ENCODE results near the gene NTRK2. TPM values are rescaled to one million over a fixed set of nuclear protein-coding genes. Genes with fewer than 3 reads are reported as not detected.

Gene NTRK2
- total and polyA plus RNA-seq, 12 donors = 0.43 to 5.6 (median 2.1) TPM

DNA sequence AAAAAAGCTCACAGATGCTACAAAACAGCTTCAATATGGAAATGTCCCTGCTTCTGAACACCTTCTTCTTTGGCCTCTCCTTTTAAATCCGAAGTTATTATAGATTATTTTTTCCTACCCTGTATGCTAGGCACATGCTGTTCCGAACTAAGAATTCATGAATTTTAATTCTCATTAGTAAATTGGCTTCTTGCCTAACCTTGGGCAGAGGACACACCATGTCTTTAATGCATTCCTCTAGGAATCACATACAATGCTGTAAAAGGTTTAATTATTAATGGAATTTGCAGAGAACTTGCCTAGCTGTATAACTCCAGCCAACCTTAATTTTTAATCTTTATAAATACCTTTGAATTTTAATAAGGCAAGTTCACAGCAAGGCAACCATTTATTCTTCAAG is 234.4 kb downstream of the NTRK2 start:
- 65 to 86% (median 71%) methylated on average over 2 of the region's 2 CpGs for WGBS, 4 donors
- H3K36me3 ChIP-seq (replicated peaks in 1 of 2) = no peaks in the 10 kb centered on the region
- TF ChIP-seq, protein P1, sequence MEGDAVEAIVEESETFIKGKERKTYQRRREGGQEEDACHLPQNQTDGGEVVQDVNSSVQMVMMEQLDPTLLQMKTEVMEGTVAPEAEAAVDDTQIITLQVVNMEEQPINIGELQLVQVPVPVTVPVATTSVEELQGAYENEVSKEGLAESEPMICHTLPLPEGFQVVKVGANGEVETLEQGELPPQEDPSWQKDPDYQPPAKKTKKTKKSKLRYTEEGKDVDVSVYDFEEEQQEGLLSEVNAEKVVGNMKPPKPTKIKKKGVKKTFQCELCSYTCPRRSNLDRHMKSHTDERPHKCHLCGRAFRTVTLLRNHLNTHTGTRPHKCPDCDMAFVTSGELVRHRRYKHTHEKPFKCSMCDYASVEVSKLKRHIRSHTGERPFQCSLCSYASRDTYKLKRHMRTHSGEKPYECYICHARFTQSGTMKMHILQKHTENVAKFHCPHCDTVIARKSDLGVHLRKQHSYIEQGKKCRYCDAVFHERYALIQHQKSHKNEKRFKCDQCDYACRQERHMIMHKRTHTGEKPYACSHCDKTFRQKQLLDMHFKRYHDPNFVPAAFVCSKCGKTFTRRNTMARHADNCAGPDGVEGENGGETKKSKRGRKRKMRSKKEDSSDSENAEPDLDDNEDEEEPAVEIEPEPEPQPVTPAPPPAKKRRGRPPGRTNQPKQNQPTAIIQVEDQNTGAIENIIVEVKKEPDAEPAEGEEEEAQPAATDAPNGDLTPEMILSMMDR (IDR thresholded peaks at IDR 0.05) = no peak
- no peak for TF ChIP-seq POLR2A (IDR thresholded peaks at IDR 0.05)
- no peaks in the 10 kb centered on the region for H3K27me3 ChIP-seq
- intact Hi-C loops (cut with DNase I) = no loop called here
- H3K4me1 ChIP-seq (replicated peaks in 1 of 2) = no peaks in the 10 kb centered on the region
- DNase-seq = no peak
- H3K27ac ChIP-seq = no peak overlapping the region
- H3K4me3 ChIP-seq = no peak overlapping the region
- no peaks in the 10 kb centered on the region for H3K9me3 ChIP-seq (replicated peaks in 1 of 3)

DNA sequence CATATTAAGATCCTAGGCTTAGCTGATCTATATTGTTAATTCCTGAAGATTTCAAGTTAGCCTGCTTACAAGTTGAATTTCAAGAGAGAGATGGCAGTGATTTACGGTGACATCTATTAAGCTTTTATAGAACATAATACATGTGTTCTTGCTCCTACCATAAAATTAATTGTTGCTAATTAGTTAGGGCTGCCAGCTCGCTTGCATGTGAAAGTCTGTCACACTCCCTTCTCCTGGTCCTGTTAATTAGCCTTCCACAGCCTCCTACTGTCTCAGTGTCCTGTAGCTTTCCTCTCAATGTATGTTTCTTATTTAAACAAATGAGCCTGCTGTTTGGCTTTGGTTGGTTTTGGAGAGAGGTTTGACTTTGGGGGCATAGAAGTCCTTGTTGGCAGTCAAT is 247.2 kb downstream of the NTRK2 start:
- no peak for TF ChIP-seq POLR2A (IDR thresholded peaks at IDR 0.05)
- TF ChIP-seq, protein P1 (IDR thresholded peaks at IDR 0.05) = no peak
- intact Hi-C loops (cut with DNase I) = no loop called here
- Histone ChIP-seq H3K36me3 (replicated peaks in 1 of 2) (no peaks in the 10 kb centered on the region), H3K9me3 (replicated peaks in 1 of 3) (no peaks in the 10 kb centered on the region), H3K4me1 (replicated peaks in 1 of 2) (no peaks in the 10 kb centered on the region), H3K27ac (no peak overlapping the region), H3K27me3 (no peaks in the 10 kb centered on the region), H3K4me3 (no peak overlapping the region)
- 65 to 92% (median 85%) methylated on average over 2 of the region's 2 CpGs for WGBS, 4 donors
- no peak for DNase-seq

DNA sequence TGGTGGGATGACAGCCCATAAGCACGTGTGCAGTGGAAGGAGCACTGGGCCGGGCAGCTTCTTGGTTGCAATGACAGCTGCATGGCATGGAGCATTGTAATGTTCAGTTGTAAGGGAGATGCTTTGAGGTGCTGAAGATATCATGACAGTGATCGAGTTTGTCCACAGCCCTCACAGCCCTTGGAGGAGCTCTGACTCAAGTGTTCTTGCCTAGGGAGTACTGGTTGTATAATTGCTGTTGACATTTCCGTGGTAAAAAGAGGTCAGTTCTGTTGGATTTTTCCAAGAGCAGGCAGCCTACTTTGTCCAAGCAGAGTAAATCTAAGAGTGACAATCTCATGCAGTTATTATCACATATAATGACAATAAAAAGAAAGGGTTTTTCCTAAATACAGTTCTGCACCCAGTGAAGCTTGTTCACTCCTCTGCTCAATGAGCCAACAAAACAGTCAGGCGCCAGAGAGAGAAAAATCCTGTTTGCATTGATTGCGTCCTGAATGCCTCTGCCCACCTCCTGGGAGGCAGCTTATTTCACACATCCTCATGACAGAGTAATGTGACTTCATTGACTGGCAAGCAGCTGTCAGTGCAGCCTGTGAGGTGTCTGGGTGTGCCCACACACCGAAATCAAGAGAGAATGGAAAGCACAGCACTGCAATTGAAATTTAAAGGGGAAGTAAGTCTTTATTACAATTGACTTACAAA is 248.0 kb downstream of the NTRK2 start:
- 56 to 61% (median 60%) methylated on average over 7 of the region's 7 CpGs for WGBS, 4 donors
- no peaks in the 10 kb centered on the region for H3K36me3 ChIP-seq (replicated peaks in 1 of 2)
- no peaks in the 10 kb centered on the region for H3K9me3 ChIP-seq (replicated peaks in 1 of 3)
- TF ChIP-seq POLR2A (IDR thresholded peaks at IDR 0.05) = no peak
- TF ChIP-seq, protein P1 (IDR thresholded peaks at IDR 0.05) = no peak
- H3K4me1 ChIP-seq (replicated peaks in 1 of 2) = no peaks in the 10 kb centered on the region
- no peak overlapping the region for H3K4me3 ChIP-seq
- H3K27me3 ChIP-seq = no peaks in the 10 kb centered on the region
- no peak for DNase-seq
- no peak overlapping the region for H3K27ac ChIP-seq
- intact Hi-C loops (cut with DNase I) = no loop called here

DNA sequence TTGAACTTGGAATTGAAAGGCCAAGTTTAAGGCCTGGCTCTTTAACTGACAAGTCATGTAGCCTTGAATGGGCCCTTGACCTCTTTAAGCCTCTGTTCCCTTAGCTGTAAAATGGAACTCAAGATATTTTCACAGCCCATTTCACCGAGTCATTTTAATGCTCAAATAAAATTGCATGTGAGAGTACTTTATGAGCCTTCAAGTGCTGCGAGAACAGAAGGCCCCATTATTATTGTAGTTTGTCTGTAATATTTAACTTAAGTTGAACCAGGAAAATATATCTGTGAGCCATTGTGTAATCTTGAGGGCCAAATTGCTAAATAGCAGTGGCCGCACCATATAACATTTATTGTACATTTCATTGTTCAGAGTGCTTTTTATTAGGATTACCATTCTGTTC is 249.9 kb downstream of the NTRK2 start:
- intact Hi-C loops (cut with DNase I) = no loop called here
- no peak overlapping the region for H3K27ac ChIP-seq
- H3K9me3 ChIP-seq (replicated peaks in 1 of 3) = no peaks in the 10 kb centered on the region
- H3K27me3 ChIP-seq = no peaks in the 10 kb centered on the region
- H3K36me3 ChIP-seq (replicated peaks in 1 of 2) = no peaks in the 10 kb centered on the region
- WGBS, 4 donors = 83 to 92% (median 87%) methylated on average over 3 of the region's 3 CpGs
- no peak overlapping the region for H3K4me3 ChIP-seq
- no peak for TF ChIP-seq POLR2A (IDR thresholded peaks at IDR 0.05)
- TF ChIP-seq, protein P1 (IDR thresholded peaks at IDR 0.05) = no peak
- H3K4me1 ChIP-seq (replicated peaks in 1 of 2) = no peaks in the 10 kb centered on the region
- no peak for DNase-seq
